Ishikawa (cell line): ENCODE measurements around the gene LRRC36.

Source experiments
- CEBPB ChIP-seq: IDR thresholded peaks from 2 replicates; pipeline ENCODE4 v1.6.1; 2012
- CREB1 ChIP-seq: IDR thresholded peaks from 2 replicates; pipeline ENCODE4 v1.6.1; 2012; ENCODE audit warnings: low read depth
- EGR1 ChIP-seq: IDR thresholded peaks from 2 replicates; pipeline ENCODE4 v1.6.1; 2012
- EP300 ChIP-seq: IDR thresholded peaks from 2 replicates; pipeline ENCODE4 v1.6.1; 2012; ENCODE audit warnings: borderline replicate concordance
- FOXM1 ChIP-seq: IDR thresholded peaks from 2 replicates; pipeline ENCODE4 v1.6.1; 2012; ENCODE audit warnings: low read depth, borderline replicate concordance
- NFIC ChIP-seq: IDR thresholded peaks from 2 replicates; pipeline ENCODE4 v1.6.1; 2012
- RAD21 ChIP-seq: IDR thresholded peaks from 2 replicates; pipeline ENCODE4 v1.6.1; 2012; ENCODE audit warnings: low read depth
- TAF1 ChIP-seq: IDR thresholded peaks from 2 replicates; pipeline ENCODE4 v1.6.1; 2012; ENCODE audit warnings: low read depth, mild to moderate bottlenecking
- TCF12 ChIP-seq: IDR thresholded peaks from 2 replicates; pipeline ENCODE4 v1.6.1; 2012; ENCODE audit warnings: low read depth
- TEAD4 ChIP-seq: IDR thresholded peaks from 2 replicates; pipeline ENCODE4 v1.6.1; 2012
- YY1 ChIP-seq: IDR thresholded peaks from 2 replicates; pipeline ENCODE4 v1.6.1; 2012; ENCODE audit warnings: low read depth
- ZBTB7A ChIP-seq: IDR thresholded peaks from 2 replicates; pipeline ENCODE4 v1.6.1; 2012; ENCODE audit warnings: low read depth
- TF ChIP-seq, protein P1 (sequence below): IDR thresholded peaks from 2 replicates; pipeline ENCODE4 v1.6.1; 2012; ENCODE audit warnings: low read depth, mild to moderate bottlenecking
- TF ChIP-seq, protein P2 (sequence below): IDR thresholded peaks from 2 replicates; pipeline ENCODE4 v1.6.1; 2012
- TF ChIP-seq, protein P3 (sequence below): IDR thresholded peaks from 2 replicates; pipeline ENCODE4 v1.6.1; 2012

LRRC36 gene

DNA sequence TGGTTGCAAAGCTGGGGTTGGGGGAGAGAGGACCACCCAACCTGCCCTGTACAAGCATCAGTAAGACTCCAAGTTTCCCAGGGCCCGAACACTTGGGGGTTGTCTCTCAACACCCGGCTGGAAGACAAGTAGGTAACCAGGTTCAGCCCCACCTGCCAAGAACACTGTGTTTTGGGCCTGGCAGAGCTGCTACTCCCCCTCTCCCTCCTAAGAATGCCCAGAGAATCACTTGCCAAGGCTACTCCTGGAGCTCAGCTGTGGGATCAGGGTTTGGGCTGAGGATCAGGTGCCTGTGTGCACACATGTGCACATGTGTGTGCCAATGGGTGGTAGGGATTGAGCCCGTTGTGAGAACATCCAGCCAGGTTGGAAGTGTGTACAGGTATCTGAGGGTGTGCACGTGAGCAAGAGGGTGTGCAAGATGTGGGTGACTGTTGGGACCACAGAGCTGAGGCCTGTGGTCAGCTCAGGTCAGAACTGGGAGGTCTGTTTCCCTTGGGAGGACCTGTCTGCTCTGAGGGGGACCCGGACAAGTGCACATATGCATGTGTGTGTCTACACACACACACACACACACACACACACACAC, 106.6 kb downstream of the LRRC36 start:
- TF ChIP-seq TAF1 (no peak), CREB1 (no peak), YY1 (no peak), NFIC (no peak), CEBPB (no peak), TCF12 (no peak), EGR1 (no peak), RAD21 (no peak), FOXM1 (no peak), EP300 (no peak), ZBTB7A (no peak), TEAD4 (no peak)
- TF ChIP-seq, protein P1, sequence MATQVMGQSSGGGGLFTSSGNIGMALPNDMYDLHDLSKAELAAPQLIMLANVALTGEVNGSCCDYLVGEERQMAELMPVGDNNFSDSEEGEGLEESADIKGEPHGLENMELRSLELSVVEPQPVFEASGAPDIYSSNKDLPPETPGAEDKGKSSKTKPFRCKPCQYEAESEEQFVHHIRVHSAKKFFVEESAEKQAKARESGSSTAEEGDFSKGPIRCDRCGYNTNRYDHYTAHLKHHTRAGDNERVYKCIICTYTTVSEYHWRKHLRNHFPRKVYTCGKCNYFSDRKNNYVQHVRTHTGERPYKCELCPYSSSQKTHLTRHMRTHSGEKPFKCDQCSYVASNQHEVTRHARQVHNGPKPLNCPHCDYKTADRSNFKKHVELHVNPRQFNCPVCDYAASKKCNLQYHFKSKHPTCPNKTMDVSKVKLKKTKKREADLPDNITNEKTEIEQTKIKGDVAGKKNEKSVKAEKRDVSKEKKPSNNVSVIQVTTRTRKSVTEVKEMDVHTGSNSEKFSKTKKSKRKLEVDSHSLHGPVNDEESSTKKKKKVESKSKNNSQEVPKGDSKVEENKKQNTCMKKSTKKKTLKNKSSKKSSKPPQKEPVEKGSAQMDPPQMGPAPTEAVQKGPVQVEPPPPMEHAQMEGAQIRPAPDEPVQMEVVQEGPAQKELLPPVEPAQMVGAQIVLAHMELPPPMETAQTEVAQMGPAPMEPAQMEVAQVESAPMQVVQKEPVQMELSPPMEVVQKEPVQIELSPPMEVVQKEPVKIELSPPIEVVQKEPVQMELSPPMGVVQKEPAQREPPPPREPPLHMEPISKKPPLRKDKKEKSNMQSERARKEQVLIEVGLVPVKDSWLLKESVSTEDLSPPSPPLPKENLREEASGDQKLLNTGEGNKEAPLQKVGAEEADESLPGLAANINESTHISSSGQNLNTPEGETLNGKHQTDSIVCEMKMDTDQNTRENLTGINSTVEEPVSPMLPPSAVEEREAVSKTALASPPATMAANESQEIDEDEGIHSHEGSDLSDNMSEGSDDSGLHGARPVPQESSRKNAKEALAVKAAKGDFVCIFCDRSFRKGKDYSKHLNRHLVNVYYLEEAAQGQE = no peak
- TF ChIP-seq, protein P2, sequence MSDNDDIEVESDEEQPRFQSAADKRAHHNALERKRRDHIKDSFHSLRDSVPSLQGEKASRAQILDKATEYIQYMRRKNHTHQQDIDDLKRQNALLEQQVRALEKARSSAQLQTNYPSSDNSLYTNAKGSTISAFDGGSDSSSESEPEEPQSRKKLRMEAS = no peak
- TF ChIP-seq, protein P3, sequence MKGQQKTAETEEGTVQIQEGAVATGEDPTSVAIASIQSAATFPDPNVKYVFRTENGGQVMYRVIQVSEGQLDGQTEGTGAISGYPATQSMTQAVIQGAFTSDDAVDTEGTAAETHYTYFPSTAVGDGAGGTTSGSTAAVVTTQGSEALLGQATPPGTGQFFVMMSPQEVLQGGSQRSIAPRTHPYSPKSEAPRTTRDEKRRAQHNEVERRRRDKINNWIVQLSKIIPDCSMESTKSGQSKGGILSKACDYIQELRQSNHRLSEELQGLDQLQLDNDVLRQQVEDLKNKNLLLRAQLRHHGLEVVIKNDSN = no peak
